Islet of Langerhans (tissue), 1 donor: ENCODE results near the gene FZR1.

Experiments
- FAIRE-seq: peaks from one replicate; lab custom pipeline; 2011; peaks lifted over from hg19 to GRCh38; lab: Jason Lieb, UNC

Gene FZR1

GRCh38 chr19:3531716-3532115 is 25.6 kb downstream of the FZR1 start:
- no peak for FAIRE-seq

- no peak for FAIRE-seq
These were observed 26.2 kb downstream of the FZR1 start for GRCh38 chr19:3532154-3532786.

GRCh38 chr19:3533033-3533432 is 26.9 kb downstream of the FZR1 start:
- FAIRE-seq: no peak

- FAIRE-seq: no peak
These were observed 27.6 kb downstream of the FZR1 start for GRCh38 chr19:3533563-3534216.

- FAIRE-seq: no peak
These were observed 28.5 kb downstream of the FZR1 start for GRCh38 chr19:3534375-3535234.

GRCh38 chr19:3535235-3535535 is 29.1 kb downstream of the FZR1 start:
- FAIRE-seq: no peak

GRCh38 chr19:3535563-3535965 is 29.5 kb downstream of the FZR1 start:
- no peak for FAIRE-seq

- FAIRE-seq: no peak
These were observed 29.9 kb downstream of the FZR1 start for GRCh38 chr19:3535981-3536380.

GRCh38 chr19:3536429-3537100 is 30.5 kb downstream of the FZR1 start:
- no peak for FAIRE-seq

GRCh38 chr19:3537101-3537437 is 31.0 kb downstream of the FZR1 start:
- no peak for FAIRE-seq

GRCh38 chr19:3537438-3538240 is 31.5 kb downstream of the FZR1 start:
- no peak for FAIRE-seq

GRCh38 chr19:3538258-3538929 is 32.3 kb downstream of the FZR1 start:
- FAIRE-seq: no peak

- FAIRE-seq: no peak
These were observed 33.0 kb downstream of the FZR1 start, which contains the start of gene TEKTIP1 for GRCh38 chr19:3538965-3539755. TEKTIP1 (plus strand) TSS chr19:3539174; CDS start chr19:3539178, 4 bp downstream.

GRCh38 chr19:3539756-3540118 is 33.6 kb downstream of the FZR1 start:
- no peak for FAIRE-seq

- FAIRE-seq: no peak
These were observed 37.3 kb downstream of the FZR1 start for GRCh38 chr19:3543150-3544057.

GRCh38 chr19:3544058-3544376 is 37.9 kb downstream of the FZR1 start:
- no peak for FAIRE-seq

GRCh38 chr19:3544742-3545668 is 38.9 kb downstream of the FZR1 start:
- FAIRE-seq: no peak

- no peak for FAIRE-seq
These were observed 39.5 kb downstream of the FZR1 start for GRCh38 chr19:3545669-3546034.

- no peak for FAIRE-seq
These were observed 40.0 kb downstream of the FZR1 start for GRCh38 chr19:3546119-3546518.
